ENCODE data around the gene RPL37.
A peak's percentile ranks its signal among the peaks of the same experiment; 100 is the strongest.
"Not testable (repeated sequence)": the region's sequence is repeated elsewhere in the genome, so short reads cannot be mapped to it uniquely, and the experiment has no call there.

The RPL37 gene

DNA sequence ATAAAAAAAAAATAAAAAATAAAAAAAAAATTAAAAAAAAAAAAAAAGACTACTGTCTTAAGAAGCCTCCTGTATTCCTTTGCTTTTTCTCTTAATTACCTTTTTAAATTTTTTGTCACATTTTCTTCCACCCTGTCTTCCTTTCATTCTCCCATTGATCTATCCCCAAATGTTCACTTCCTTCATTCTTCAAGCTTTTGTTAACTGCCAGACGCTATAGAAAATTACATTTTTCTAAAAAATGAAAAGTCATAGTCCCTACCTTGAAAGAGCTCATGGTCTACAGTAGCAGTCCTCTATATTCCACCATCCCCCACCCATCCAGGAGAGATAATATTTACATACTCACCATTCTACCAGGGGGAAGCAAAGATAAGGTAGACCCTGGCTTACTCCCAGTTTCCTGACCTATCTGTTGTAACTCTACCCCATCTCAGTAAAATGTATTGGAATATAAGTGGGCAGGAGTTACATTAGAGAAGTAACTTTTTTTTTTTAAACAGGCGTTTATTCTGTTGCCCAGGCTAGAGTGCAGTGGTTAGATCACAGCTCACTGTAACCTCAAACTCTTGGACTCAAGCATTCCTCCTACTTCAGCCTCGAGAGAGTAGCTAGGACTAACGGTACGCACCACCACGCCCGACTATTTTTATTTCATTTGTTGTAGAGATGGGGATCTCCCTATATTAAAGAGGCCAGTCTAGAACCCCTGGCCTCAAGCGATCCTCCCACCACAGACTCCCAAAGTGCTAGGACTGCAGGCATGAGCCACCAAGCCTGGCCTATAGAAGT is 33.1 kb downstream of the RPL37 start:
- Histone ChIP-seq H3K4me3 (ENCODE audit: low read length) (no peak overlapping the region), H3K9me3 (ENCODE audit: control insufficient read depth, low read length) (no peaks in the 10 kb centered on the region), H3K36me3 (ENCODE audit: control insufficient read depth, insufficient read depth, low read length) (no peaks in the 10 kb centered on the region), H3K27me3 (ENCODE audit: control insufficient read depth, insufficient read depth, low read length) (no peaks in the 10 kb centered on the region), H3K4me1 (ENCODE audit: control insufficient read depth, insufficient read depth, low read length) (peaks cover 6% of the 10 kb centered on the region), H3K9ac (ENCODE audit: low read length) (no peak overlapping the region)

DNA sequence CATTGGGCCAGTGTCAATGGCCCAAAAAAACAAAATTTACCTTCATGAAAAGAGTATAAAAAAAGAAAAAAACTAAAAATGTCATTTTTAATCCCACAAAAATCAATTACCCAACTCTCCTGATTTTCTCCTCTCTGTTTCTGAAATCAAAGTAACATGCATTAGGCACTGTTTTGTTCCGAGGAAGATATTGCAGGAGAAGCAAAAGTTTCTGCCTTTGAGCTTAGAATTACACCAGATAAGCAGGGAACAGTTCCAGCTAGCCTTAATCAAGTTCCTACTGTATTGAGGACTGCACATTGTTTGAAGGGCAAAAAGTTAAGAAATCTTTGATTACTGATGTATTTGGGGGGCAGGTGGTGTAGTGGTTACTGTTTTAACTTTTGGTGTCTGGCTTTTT is 35.8 kb downstream of the RPL37 start:
- Histone ChIP-seq H3K27me3 (ENCODE audit: control insufficient read depth, insufficient read depth, low read length) (no peaks in the 10 kb centered on the region), H3K9me3 (ENCODE audit: control insufficient read depth, low read length) (no peaks in the 10 kb centered on the region), H3K4me1 (ENCODE audit: control insufficient read depth, insufficient read depth, low read length) (peaks cover 19% of the 10 kb centered on the region), H3K36me3 (ENCODE audit: control insufficient read depth, insufficient read depth, low read length) (no peaks in the 10 kb centered on the region), H3K9ac (ENCODE audit: low read length) (no peak overlapping the region), H3K4me3 (ENCODE audit: low read length) (no peak overlapping the region)

DNA sequence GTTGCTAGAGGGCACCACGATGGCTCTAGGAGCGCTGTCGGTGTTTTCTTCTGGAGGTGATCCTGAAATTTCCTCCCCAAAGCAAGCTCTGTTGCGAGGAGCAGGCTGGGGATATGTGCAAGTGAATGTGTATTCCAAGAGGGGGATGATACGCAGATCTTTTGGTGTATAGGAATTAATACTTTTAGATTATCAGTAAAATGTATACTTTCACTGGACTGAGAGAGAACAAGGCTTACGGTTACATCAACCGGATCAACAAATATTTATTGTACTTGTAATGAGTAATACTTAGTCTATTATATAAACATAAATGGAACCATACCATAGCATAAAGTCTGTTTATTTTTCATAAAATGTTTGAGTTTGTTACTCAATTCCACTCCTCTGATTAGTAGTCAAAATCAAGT is 36.2 kb downstream of the RPL37 start:
- peak overlapping the region; percentile 72 for H3K9ac ChIP-seq (ENCODE audit: low read length)

DNA sequence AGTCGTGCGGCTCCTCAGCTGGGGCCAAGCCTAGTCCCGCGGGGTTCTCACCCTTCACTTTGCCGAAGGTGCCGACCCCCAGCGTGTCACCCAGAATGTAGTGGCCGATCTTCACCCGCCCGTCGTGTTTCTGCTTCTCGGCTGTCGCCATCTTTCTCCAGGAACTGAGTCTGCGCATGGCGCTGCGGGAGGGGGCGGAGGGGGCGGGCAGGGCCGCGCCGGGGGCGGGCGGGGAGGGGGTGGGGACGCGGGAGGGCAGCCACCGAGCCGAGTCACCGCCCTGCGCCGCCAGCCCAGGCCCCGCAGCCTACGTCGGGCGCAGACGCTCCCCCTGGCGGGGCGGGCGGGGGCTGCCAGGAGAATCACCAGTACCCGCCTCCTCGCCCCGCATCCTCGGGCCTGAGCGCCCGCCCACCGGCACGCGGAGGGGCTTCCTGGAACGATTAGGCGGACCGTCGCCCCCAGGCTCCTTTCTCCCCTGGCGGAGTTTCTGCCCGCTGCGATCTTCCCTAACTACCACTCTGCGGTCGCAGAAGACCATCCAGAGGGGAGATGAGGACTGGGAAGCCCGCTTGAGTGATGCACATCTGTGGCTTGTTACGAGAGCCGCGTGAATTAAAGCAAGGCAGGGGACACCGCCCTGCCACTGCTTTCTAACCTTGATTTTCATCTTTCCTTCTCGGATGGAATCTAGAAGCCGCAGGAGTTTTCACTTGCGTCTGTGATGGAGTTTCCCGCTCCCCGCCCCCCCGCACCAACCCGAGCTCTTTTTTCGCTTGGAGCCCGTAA is 36.8 kb downstream of the RPL37 start, which contains the start of gene PRKAA1:
PRKAA1 (minus strand) TSS at position 363 of the 789 bp plus-strand sequence; CDS start at position 178, 185 bp downstream.
- H3K4me1 ChIP-seq (ENCODE audit: control insufficient read depth, insufficient read depth, low read length): peaks cover 20% of the 10 kb centered on the region
- H3K9ac ChIP-seq (ENCODE audit: low read length): peak within 1 kb of the TSS; percentile 82

More for the DNA sequence above, 36.2 kb downstream of the RPL37 start:
- peaks cover 19% of the 10 kb centered on the region for H3K4me1 ChIP-seq (ENCODE audit: control insufficient read depth, insufficient read depth, low read length)
- no peaks in the 10 kb centered on the region for H3K9me3 ChIP-seq (ENCODE audit: control insufficient read depth, low read length)
- H3K36me3 ChIP-seq (ENCODE audit: control insufficient read depth, insufficient read depth, low read length): no peaks in the 10 kb centered on the region
- no peaks in the 10 kb centered on the region for H3K27me3 ChIP-seq (ENCODE audit: control insufficient read depth, insufficient read depth, low read length)
- H3K4me3 ChIP-seq (ENCODE audit: low read length): peak overlapping the region; percentile 67

DNA sequence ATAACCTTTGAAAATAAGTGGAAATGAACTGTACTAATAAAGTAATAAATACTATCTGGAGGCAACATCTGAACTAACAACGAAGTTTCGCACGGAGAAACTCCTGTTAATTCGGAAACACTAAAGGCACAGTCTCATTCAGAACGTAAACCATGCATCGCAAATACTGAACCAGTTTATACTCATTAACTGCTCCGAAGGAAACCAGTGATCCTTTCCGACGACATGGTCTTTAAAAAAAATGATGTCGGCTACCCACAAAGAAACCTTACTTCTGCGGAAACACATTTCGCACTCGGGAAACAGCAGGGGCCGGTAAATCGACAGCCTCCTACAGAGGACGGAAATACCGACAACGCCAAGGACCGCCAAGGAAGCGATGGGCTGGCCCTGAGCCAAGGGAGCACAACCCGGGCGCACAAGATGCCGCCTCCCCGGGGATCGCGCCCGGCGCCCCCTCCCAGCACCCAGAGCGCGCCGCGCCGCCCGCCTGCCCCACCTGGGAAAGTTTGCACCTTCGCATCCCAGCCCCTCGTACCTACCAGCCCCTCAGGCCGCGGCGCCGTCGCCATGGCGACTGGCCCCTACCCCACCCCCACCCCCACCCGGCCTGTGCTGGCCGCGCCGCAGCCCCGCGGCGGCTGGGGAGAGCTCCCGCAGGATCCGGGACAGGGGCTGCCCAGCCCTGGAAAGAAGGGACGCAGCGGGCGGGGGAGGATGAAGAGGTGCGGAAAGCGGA is 37.6 kb downstream of the RPL37 start:
- Histone ChIP-seq H3K9ac (ENCODE audit: low read length) (peak overlapping the region; percentile 82), H3K4me3 (ENCODE audit: low read length) (peak overlapping the region; percentile 82), H3K4me1 (ENCODE audit: control insufficient read depth, insufficient read depth, low read length) (peaks cover 23% of the 10 kb centered on the region), H3K27me3 (ENCODE audit: control insufficient read depth, insufficient read depth, low read length) (no peaks in the 10 kb centered on the region), H3K36me3 (ENCODE audit: control insufficient read depth, insufficient read depth, low read length) (no peaks in the 10 kb centered on the region), H3K9me3 (ENCODE audit: control insufficient read depth, low read length) (no peaks in the 10 kb centered on the region)

More for the DNA sequence above, 36.8 kb downstream of the RPL37 start, which contains the start of gene PRKAA1:
- H3K36me3 ChIP-seq (ENCODE audit: control insufficient read depth, insufficient read depth, low read length): no peaks in the 10 kb centered on the region
- H3K4me3 ChIP-seq (ENCODE audit: low read length): peak within 1 kb of the TSS; percentile 82
- no peaks in the 10 kb centered on the region for H3K27me3 ChIP-seq (ENCODE audit: control insufficient read depth, insufficient read depth, low read length)
- H3K9me3 ChIP-seq (ENCODE audit: control insufficient read depth, low read length): no peaks in the 10 kb centered on the region

DNA sequence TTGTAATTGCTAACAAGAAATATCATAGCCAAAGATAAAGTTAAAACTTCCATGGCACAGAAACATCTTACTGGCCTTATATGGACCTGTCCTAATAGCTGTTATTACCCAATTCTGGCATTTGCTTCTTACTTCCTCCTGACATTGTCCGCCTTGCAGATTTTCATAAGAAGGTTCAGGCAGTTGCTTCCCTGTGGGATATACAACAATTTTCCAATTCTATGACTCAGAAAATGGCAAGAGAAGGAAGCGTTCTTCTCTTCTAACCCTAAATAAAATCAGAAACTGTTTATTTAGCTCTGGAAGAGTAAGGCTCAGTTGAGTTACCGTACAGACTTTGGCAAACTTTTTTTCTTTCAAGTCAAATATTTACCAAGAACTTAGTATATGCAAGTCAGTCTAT is 38.5 kb downstream of the RPL37 start:
- Histone ChIP-seq H3K4me1 (ENCODE audit: control insufficient read depth, insufficient read depth, low read length) (peaks cover 28% of the 10 kb centered on the region), H3K4me3 (ENCODE audit: low read length) (peak overlapping the region; percentile 82), H3K27me3 (ENCODE audit: control insufficient read depth, insufficient read depth, low read length) (no peaks in the 10 kb centered on the region), H3K36me3 (ENCODE audit: control insufficient read depth, insufficient read depth, low read length) (no peaks in the 10 kb centered on the region), H3K9me3 (ENCODE audit: control insufficient read depth, low read length) (no peaks in the 10 kb centered on the region), H3K9ac (ENCODE audit: low read length) (peak overlapping the region; percentile 82)

DNA sequence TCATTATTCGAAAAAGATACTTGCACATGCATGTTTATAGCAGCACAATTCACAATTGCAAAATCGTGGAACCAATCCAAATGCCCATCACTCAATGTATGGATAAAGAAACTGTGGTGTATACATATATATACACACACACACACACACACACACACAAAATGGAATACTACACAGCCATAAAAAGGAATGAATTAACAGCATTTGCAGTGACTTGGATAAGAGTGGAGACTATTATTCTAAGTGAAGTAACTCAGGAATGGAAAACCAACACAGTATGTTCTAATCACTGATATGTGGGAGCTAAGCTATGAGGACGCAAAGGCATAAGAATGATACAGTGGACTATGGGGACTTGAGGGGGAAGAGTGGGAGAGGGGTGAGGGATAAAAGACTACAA is 40.1 kb downstream of the RPL37 start:
- H3K4me3 ChIP-seq (ENCODE audit: low read length); H3K9me3 ChIP-seq (ENCODE audit: control insufficient read depth, low read length); H3K36me3 ChIP-seq (ENCODE audit: control insufficient read depth, insufficient read depth, low read length); H3K9ac ChIP-seq (ENCODE audit: low read length); H3K27me3 ChIP-seq (ENCODE audit: control insufficient read depth, insufficient read depth, low read length): not testable (repeated sequence)
- peaks cover 36% of the 10 kb centered on the region for H3K4me1 ChIP-seq (ENCODE audit: control insufficient read depth, insufficient read depth, low read length)

DNA sequence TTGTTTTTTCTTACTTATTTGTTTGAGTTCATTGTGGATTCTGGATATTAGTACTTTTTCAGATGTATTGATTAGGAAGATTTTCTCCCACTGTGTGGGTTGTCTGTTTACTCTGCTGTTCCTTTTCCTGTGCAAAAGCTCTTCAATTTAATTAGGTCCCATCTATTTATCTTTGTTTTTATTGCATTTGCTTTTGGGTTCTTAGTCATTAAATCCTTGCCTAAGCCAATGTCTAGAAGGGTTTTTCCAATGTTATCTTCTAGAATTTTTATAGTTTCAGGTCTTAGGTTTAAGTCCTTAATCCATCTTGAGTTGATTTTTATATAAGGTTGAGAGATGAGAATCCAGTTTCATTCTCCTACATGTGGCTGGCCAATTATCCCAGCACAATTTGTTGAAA is 40.7 kb downstream of the RPL37 start:
- H3K4me3 ChIP-seq (ENCODE audit: low read length); H3K9ac ChIP-seq (ENCODE audit: low read length); H3K27me3 ChIP-seq (ENCODE audit: control insufficient read depth, insufficient read depth, low read length); H3K36me3 ChIP-seq (ENCODE audit: control insufficient read depth, insufficient read depth, low read length); H3K9me3 ChIP-seq (ENCODE audit: control insufficient read depth, low read length): not testable (repeated sequence)
- peaks cover 36% of the 10 kb centered on the region for H3K4me1 ChIP-seq (ENCODE audit: control insufficient read depth, insufficient read depth, low read length)

DNA sequence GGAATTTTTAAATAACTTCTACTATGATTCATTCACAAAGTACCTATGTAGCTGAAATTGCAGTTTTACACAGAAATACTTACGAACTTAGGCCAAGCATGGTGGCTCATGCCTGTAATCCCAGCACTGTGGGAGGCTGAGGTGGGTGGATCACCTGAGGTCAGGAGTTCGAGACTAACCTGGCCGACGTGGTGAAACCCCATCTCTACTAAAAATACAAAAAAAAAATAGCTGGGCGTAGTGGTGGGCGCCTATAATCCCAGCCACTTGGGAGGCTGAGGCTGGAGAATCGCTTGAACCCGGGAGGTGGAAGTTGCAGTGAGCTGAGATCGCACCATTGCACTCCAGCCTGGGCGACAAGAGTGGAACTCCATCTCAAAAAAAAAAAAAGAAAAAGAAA is 42.3 kb downstream of the RPL37 start:
- not testable (repeated sequence) for H3K36me3 ChIP-seq (ENCODE audit: control insufficient read depth, insufficient read depth, low read length); H3K9me3 ChIP-seq (ENCODE audit: control insufficient read depth, low read length); H3K9ac ChIP-seq (ENCODE audit: low read length); H3K4me3 ChIP-seq (ENCODE audit: low read length); H3K27me3 ChIP-seq (ENCODE audit: control insufficient read depth, insufficient read depth, low read length)
- peaks cover 35% of the 10 kb centered on the region for H3K4me1 ChIP-seq (ENCODE audit: control insufficient read depth, insufficient read depth, low read length)

DNA sequence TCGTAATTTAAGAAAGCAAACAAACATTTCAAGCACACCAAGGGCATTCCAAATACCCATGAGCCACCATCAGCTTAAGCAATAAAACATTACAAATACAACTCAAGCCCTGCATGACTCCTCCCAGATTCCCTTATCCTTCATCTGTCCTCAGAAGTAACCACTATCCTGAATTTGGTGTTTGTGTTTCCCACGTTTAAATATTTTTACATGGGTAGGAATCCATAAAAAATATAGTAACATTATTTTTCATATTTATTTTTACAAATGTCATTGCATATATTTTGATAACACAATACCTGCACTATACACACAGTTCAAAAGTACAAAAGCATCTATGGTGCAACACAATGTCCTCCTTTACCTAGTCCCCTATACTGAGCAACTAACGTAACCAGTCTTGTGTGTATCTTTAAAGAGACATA is 43.3 kb downstream of the RPL37 start:
- Histone ChIP-seq H3K36me3 (ENCODE audit: control insufficient read depth, insufficient read depth, low read length) (no peaks in the 10 kb centered on the region), H3K4me1 (ENCODE audit: control insufficient read depth, insufficient read depth, low read length) (peaks cover 33% of the 10 kb centered on the region), H3K4me3 (ENCODE audit: low read length) (no peak overlapping the region), H3K27me3 (ENCODE audit: control insufficient read depth, insufficient read depth, low read length) (no peaks in the 10 kb centered on the region), H3K9ac (ENCODE audit: low read length) (no peak overlapping the region), H3K9me3 (ENCODE audit: control insufficient read depth, low read length) (no peaks in the 10 kb centered on the region)

DNA sequence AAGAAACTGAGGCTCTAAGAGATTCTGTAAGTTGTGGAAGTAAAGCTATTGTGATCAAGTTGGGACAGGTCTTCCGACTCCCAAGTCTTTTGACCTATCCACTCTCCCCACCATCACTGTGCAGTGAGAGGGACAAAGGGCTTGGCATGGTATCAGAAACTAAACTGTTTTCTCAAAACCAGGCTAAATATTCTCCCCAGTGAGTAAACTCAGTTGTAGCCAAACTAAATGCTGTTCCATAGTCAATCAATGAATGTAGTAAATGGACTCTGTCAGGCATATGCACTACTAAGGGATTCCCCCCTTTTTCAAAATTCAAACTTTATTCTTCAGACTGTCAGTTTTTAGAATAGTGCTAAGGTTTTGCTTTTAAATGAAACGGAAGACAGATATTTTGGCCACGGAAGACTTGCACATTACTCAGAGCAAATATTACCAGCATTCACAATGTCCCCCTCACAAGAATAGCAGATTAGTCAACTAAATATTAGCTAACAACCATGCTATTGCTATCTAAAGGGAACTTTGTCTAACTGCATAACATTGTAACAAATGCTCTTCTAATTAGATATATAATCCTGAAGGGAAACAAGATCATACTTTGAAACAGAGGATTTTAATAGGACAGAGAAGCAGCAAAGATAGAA is 44.0 kb downstream of the RPL37 start:
- Histone ChIP-seq H3K4me1 (ENCODE audit: control insufficient read depth, insufficient read depth, low read length) (peaks cover 26% of the 10 kb centered on the region), H3K36me3 (ENCODE audit: control insufficient read depth, insufficient read depth, low read length) (no peaks in the 10 kb centered on the region), H3K27me3 (ENCODE audit: control insufficient read depth, insufficient read depth, low read length) (no peaks in the 10 kb centered on the region), H3K9me3 (ENCODE audit: control insufficient read depth, low read length) (no peaks in the 10 kb centered on the region), H3K9ac (ENCODE audit: low read length) (no peak overlapping the region), H3K4me3 (ENCODE audit: low read length) (no peak overlapping the region)

Measured in mucosa of stomach (tissue), 1 donor.